Stimulated activated CD8-positive, alpha-beta memory T cell treated with anti-CD3 and anti-CD28 coated beads, Interleukin-4, amount 100 ng/mL, for 4 hours (primary cell): ENCODE measurements around the gene PTPRK.

Source experiments
- DNase-seq, 2 donors: peaks; one replicate each; pipeline ENCODE4 v3.0.0-alpha.2; 2020; ENCODE audit warnings: low read depth in 2 of 2, low spot score in 1 of 2

The PTPRK gene

GRCh38 chr6:128251445-128252340 is 268.7 kb downstream of the PTPRK start:
- no peak for DNase-seq

GRCh38 chr6:128250370-128251070 is 269.9 kb downstream of the PTPRK start:
- no peak for DNase-seq

GRCh38 chr6:128249429-128249828 is 271.0 kb downstream of the PTPRK start:
- no peak for DNase-seq

- DNase-seq = no peak
Measured at GRCh38 chr6:128246472-128247260, 273.7 kb downstream of the PTPRK start.

- no peak for DNase-seq
Measured at GRCh38 chr6:128244751-128245405, 275.5 kb downstream of the PTPRK start.

- DNase-seq = no peak
Measured at GRCh38 chr6:128242765-128243403, 277.5 kb downstream of the PTPRK start.

- no peak for DNase-seq
Measured at GRCh38 chr6:128241216-128241615, 279.2 kb downstream of the PTPRK start.

- DNase-seq = no peak
Measured at GRCh38 chr6:128240024-128240428, 280.4 kb downstream of the PTPRK start.

GRCh38 chr6:128239146-128239545 is 281.3 kb downstream of the PTPRK start:
- DNase-seq = no peak

- DNase-seq = no peak
Measured at GRCh38 chr6:128238225-128238624, 282.2 kb downstream of the PTPRK start.

- no peak for DNase-seq
Measured at GRCh38 chr6:128235556-128235955, 284.8 kb downstream of the PTPRK start.

GRCh38 chr6:128233531-128233930 is 286.9 kb downstream of the PTPRK start:
- no peak for DNase-seq

GRCh38 chr6:128230267-128230989 is 290.0 kb downstream of the PTPRK start:
- no peak for DNase-seq

- no peak for DNase-seq
Measured at GRCh38 chr6:128225612-128226011, 294.8 kb downstream of the PTPRK start.

GRCh38 chr6:128216917-128217316 is 303.5 kb downstream of the PTPRK start:
- no peak for DNase-seq

GRCh38 chr6:128209771-128210170 is 310.6 kb downstream of the PTPRK start:
- DNase-seq = no peak

- DNase-seq = no peak
Measured at GRCh38 chr6:128208851-128209580, 311.4 kb downstream of the PTPRK start.

- no peak for DNase-seq
Measured at GRCh38 chr6:128208078-128208477, 312.3 kb downstream of the PTPRK start.
